HepG2 (cell line): ENCODE results near the gene CYB5B. TPM values are rescaled to one million over a fixed set of nuclear protein-coding genes. Genes with fewer than 3 reads are reported as not detected.

Experiments
- CREM ChIP-seq, 2 experiments: sonication (generic) in 1 of 2; formaldehyde crosslinking in 1 of 2; IDR thresholded peaks; 2 replicates each; pipeline versions ENCODE4 v1.4.0 to v1.6.1; 2016 to 2020; ENCODE audit warnings: antibody characterized with exemption in 1 of 2, mild to moderate bottlenecking in 1 of 2, missing genetic modification reagents in 1 of 2
- DNMT3B ChIP-seq: conservative IDR thresholded peaks from 2 replicates; pipeline ENCODE4 v1.6.1; 2016; ENCODE audit warnings: missing biosample characterization, control low read depth
- FOXC1 ChIP-seq: sonication (generic); formaldehyde crosslinking; IDR thresholded peaks from 2 replicates; pipeline ENCODE4 v1.8.0; 2022; ENCODE audit warnings: mild to moderate bottlenecking, missing genetic modification reagents, borderline replicate concordance
- HNRNPH1 ChIP-seq: fragments of 200-400 bp; formaldehyde crosslinking; optimal IDR thresholded peaks from 2 replicates; pipeline ENCODE3; 2017; ENCODE audit warnings: mild to moderate bottlenecking, low read depth, low read length
- ISL2 ChIP-seq: sonication (generic); formaldehyde crosslinking; IDR thresholded peaks from 2 replicates; pipeline ENCODE4 v1.5.0; 2020; ENCODE audit warnings: missing genetic modification reagents
- NFYB ChIP-seq: sonication (generic); formaldehyde crosslinking; IDR thresholded peaks from 2 replicates; pipeline ENCODE4 v1.4.0; 2020; ENCODE audit warnings: missing genetic modification reagents
- ONECUT2 ChIP-seq: sonication (generic); formaldehyde crosslinking; IDR thresholded peaks from 2 replicates; pipeline ENCODE4 v1.4.0; 2020; ENCODE audit warnings: missing genetic modification reagents
- RAD21 ChIP-seq: fragments of 450-650 bp; formaldehyde crosslinking; IDR thresholded peaks from 2 replicates; pipeline ENCODE4 v1.5.0; 2020; ENCODE audit warnings: mild to moderate bottlenecking
- RBAK ChIP-seq: sonication (generic); formaldehyde crosslinking; IDR thresholded peaks from 2 replicates; pipeline ENCODE4 v1.5.1; 2020; ENCODE audit warnings: mild to moderate bottlenecking, missing genetic modification reagents
- RXRB ChIP-seq: IDR thresholded peaks from 2 replicates; pipeline ENCODE4 v1.6.1; 2016; ENCODE audit warnings: borderline replicate concordance, missing genetic modification reagents, missing compliant biosample characterization
- SMAD1 ChIP-seq: sonication (generic); formaldehyde crosslinking; IDR thresholded peaks from 2 replicates; pipeline ENCODE4 v1.4.0; 2020; ENCODE audit warnings: missing genetic modification reagents, low read depth, mild to moderate bottlenecking, borderline replicate concordance
- TBP ChIP-seq: sonication (generic); formaldehyde crosslinking; IDR thresholded peaks from 2 replicates; pipeline ENCODE4 v1.5.0; 2020; ENCODE audit warnings: missing genetic modification reagents
- TEAD3 ChIP-seq: optimal IDR thresholded peaks from 2 replicates; pipeline ENCODE3; 2016; ENCODE audit warnings: borderline replicate concordance
- TOPORS ChIP-seq: sonication (generic); formaldehyde crosslinking; IDR thresholded peaks from 2 replicates; pipeline ENCODE4 v1.8.0; 2023; ENCODE audit warnings: mild to moderate bottlenecking, missing genetic modification reagents
- ZNF274 ChIP-seq: sonication (generic); formaldehyde crosslinking; IDR thresholded peaks from 2 replicates; pipeline ENCODE4 v1.5.1; 2020; ENCODE audit warnings: mild to moderate bottlenecking, missing genetic modification reagents
- ZNF317 ChIP-seq: sonication (generic); formaldehyde crosslinking; IDR thresholded peaks from 2 replicates; pipeline ENCODE4 v1.5.0; 2020; ENCODE audit warnings: mild to moderate bottlenecking, missing genetic modification reagents
- ZNF350 ChIP-seq: sonication (generic); formaldehyde crosslinking; IDR thresholded peaks from 2 replicates; pipeline ENCODE4 v1.4.0; 2020; ENCODE audit warnings: mild to moderate bottlenecking, low read depth, missing genetic modification reagents, borderline replicate concordance
- ZNF430 ChIP-seq: sonication (generic); formaldehyde crosslinking; IDR thresholded peaks from 2 replicates; pipeline ENCODE4 v1.9.0; 2021; ENCODE audit warnings: mild to moderate bottlenecking, missing genetic modification reagents
- polyA plus RNA-seq, 8 experiments: library from polyadenylated mRNA; depleted of rRNA in 3 of 8; stranded (reverse) in 7 of 8; unstranded in 1 of 8; fragments of >200 nt; fragmentation: Illumina TruSeq in 4 of 8; extraction: Trizol in 4 of 8; gene quantifications; 2 replicates each; pipeline versions ENCODE4 v1.2.1 to v1.2.3, GENCODE V29; 2011 to 2016; ENCODE audit warnings: low read depth in 4 of 8, missing spikeins in 1 of 8, mixed read lengths in 1 of 8; ENCODE audit not compliant: insufficient read depth in 1 of 8
- total RNA-seq, 5 experiments: library from RNA; depleted of rRNA; stranded (reverse); fragments of >200 nt; fragmentation: Illumina TruSeq; extraction: Trizol; gene quantifications; 2 replicates each; pipeline ENCODE4 v1.2.3, GENCODE V29; 2016; ENCODE audit warnings: low read depth in 1 of 5
- TF ChIP-seq, protein P1 (sequence below): sonication (generic); formaldehyde crosslinking; IDR thresholded peaks from 2 replicates; pipeline ENCODE4 v1.8.0; 2022; ENCODE audit warnings: mild to moderate bottlenecking, missing genetic modification reagents, borderline replicate concordance
- TF ChIP-seq, protein P2 (sequence below), 2 experiments: fragments of 450-650 bp in 1 of 2; sonication (generic) in 1 of 2; formaldehyde crosslinking; IDR thresholded peaks; 2 replicates each; pipeline versions ENCODE4 v1.5.0 to v1.8.0; 2020 to 2022; ENCODE audit warnings: mild to moderate bottlenecking in 1 of 2, missing genetic modification reagents in 1 of 2
- TF ChIP-seq, protein P3 (sequence below): sonication (generic); formaldehyde crosslinking; IDR thresholded peaks from 2 replicates; pipeline ENCODE4 v1.5.0; 2020; ENCODE audit warnings: mild to moderate bottlenecking, missing genetic modification reagents, moderate library complexity
- TF ChIP-seq, protein P4 (sequence below): sonication (generic); formaldehyde crosslinking; conservative IDR thresholded peaks from 2 replicates; pipeline ENCODE4 v1.8.1; 2023; ENCODE audit warnings: missing genetic modification reagents
- TF ChIP-seq, protein P5 (sequence below): IDR thresholded peaks from 2 replicates; pipeline ENCODE4 v1.6.1; 2016; ENCODE audit warnings: mild to moderate bottlenecking

CYB5B gene
- total and polyA plus RNA-seq, 2 of the 13 experiments (the other 11 are each of a cell fraction or from before 2014, with no cell fraction given): 234 to 432 TPM

DNA sequence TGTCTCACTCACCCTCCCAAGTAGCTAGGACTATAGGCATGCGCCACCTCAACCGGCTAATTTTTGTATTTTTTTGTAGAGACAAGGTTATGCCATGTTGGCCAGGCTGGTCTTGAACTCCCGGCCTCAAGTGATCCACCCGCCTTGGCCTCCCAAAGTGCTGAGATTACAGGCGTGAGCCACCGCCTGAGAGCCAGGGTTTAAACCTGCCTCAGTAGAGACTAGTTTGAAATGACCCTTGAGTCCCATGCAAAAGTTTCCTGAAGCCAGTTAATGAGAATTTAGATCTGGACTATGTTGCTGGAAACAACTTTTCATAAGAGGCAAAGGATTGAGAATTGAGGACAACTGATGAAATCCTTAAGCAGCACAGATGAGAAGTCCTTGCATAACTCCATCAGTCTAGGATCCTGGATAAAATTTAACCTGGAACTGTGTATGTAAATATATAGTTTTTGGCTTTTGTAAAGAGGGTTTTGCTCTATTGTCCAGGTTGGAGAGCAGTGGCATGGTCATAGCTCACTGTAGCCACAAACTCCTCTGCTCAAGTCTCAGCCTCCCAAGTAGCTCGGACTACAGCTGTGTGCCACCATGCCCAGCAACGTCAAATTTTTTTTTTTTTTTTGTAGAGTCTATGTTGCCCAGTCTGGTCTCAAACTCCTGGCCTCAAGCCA lies 43.2 kb downstream of the CYB5B start (continued):
- TF ChIP-seq, protein P1, sequence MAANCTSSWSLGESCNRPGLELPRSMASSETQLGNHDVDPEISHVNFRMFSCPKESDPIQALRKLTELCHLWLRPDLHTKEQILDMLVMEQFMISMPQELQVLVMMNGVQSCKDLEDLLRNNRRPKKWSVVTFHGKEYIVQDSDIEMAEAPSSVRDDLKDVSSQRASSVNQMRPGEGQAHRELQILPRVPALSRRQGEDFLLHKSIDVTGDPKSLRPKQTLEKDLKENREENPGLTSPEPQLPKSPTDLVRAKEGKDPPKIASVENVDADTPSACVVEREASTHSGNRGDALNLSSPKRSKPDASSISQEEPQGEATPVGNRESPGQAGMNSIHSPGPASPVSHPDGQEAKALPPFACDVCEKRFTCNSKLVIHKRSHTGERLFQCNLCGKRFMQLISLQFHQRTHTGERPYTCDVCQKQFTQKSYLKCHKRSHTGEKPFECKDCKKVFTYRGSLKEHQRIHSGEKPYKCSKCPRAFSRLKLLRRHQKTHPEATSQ (CRISPR knock-in tag): 0 out of 2 replicates have a peak, but pooled peaks have one; percentile 16
- TF ChIP-seq DNMT3B (no peak), RAD21 (no peak), TBP (no peak), ISL2 (0 out of 2 replicates have a peak, but pooled peaks have one; percentile 23), TOPORS (CRISPR knock-in tag) (0 out of 2 replicates have a peak, but pooled peaks have one; percentile 57), ONECUT2 (CRISPR knock-in tag) (no peak), CREM (IDR thresholded peaks at IDR 0.05) (no peak), CREM (CRISPR knock-in tag; IDR thresholded peaks at IDR 0.05) (no peak), RXRB (CRISPR knock-in tag) (peak; percentile 57; the same call in 1 of the 2 replicates), TEAD3 (peak; percentile 4), ZNF317 (0 out of 2 replicates have a peak, but pooled peaks have one; percentile 54), ZNF430 (CRISPR knock-in tag) (0 out of 2 replicates have a peak, but pooled peaks have one; percentile 16), FOXC1 (CRISPR knock-in tag) (0 out of 2 replicates have a peak, but pooled peaks have one; percentile 63), NFYB (CRISPR knock-in tag) (no peak), ZNF350 (peak; percentile 41; the same call in 1 of the 2 replicates), RBAK (no peak), SMAD1 (CRISPR knock-in tag) (no peak), ZNF274 (CRISPR knock-in tag) (no peak), HNRNPH1 (no peak)
- TF ChIP-seq, protein P2, sequence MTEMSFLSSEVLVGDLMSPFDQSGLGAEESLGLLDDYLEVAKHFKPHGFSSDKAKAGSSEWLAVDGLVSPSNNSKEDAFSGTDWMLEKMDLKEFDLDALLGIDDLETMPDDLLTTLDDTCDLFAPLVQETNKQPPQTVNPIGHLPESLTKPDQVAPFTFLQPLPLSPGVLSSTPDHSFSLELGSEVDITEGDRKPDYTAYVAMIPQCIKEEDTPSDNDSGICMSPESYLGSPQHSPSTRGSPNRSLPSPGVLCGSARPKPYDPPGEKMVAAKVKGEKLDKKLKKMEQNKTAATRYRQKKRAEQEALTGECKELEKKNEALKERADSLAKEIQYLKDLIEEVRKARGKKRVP (CRISPR knock-in tag; IDR thresholded peaks at IDR 0.05): peak in 1 of 2 experiments; percentile 86; a peak in 2 of 4 replicates
- TF ChIP-seq, protein P3, sequence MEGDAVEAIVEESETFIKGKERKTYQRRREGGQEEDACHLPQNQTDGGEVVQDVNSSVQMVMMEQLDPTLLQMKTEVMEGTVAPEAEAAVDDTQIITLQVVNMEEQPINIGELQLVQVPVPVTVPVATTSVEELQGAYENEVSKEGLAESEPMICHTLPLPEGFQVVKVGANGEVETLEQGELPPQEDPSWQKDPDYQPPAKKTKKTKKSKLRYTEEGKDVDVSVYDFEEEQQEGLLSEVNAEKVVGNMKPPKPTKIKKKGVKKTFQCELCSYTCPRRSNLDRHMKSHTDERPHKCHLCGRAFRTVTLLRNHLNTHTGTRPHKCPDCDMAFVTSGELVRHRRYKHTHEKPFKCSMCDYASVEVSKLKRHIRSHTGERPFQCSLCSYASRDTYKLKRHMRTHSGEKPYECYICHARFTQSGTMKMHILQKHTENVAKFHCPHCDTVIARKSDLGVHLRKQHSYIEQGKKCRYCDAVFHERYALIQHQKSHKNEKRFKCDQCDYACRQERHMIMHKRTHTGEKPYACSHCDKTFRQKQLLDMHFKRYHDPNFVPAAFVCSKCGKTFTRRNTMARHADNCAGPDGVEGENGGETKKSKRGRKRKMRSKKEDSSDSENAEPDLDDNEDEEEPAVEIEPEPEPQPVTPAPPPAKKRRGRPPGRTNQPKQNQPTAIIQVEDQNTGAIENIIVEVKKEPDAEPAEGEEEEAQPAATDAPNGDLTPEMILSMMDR (CRISPR knock-in tag): no peak
- TF ChIP-seq, protein P4, sequence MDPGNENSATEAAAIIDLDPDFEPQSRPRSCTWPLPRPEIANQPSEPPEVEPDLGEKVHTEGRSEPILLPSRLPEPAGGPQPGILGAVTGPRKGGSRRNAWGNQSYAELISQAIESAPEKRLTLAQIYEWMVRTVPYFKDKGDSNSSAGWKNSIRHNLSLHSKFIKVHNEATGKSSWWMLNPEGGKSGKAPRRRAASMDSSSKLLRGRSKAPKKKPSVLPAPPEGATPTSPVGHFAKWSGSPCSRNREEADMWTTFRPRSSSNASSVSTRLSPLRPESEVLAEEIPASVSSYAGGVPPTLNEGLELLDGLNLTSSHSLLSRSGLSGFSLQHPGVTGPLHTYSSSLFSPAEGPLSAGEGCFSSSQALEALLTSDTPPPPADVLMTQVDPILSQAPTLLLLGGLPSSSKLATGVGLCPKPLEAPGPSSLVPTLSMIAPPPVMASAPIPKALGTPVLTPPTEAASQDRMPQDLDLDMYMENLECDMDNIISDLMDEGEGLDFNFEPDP (CRISPR knock-in tag): 0 out of 2 replicates have a peak, but pooled peaks have one; percentile 43
- TF ChIP-seq, protein P5, sequence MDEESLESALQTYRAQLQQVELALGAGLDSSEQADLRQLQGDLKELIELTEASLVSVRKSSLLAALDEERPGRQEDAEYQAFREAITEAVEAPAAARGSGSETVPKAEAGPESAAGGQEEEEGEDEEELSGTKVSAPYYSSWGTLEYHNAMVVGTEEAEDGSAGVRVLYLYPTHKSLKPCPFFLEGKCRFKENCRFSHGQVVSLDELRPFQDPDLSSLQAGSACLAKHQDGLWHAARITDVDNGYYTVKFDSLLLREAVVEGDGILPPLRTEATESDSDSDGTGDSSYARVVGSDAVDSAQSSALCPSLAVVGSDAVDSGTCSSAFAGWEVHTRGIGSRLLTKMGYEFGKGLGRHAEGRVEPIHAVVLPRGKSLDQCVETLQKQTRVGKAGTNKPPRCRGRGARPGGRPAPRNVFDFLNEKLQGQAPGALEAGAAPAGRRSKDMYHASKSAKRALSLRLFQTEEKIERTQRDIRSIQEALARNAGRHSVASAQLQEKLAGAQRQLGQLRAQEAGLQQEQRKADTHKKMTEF (CRISPR knock-in tag): peak; percentile 23; the same call in 1 of the 2 replicates
